ENCODE results near the gene POU2AF3. TPM values are rescaled to one million over a fixed set of nuclear protein-coding genes. Genes with fewer than 3 reads are reported as not detected.

Gene POU2AF3
- total RNA-seq, 1 experiment from 2014 or later: 2.7 TPM

GRCh38 chr11:111272420-111272819, 25.9 kb upstream of the POU2AF3 start (continued):
- TF ChIP-seq MXD4 (CRISPR knock-in tag; IDR thresholded peaks at IDR 0.05; ENCODE audit: borderline replicate concordance): no peak
- no peak for TF ChIP-seq FOXP1 (CRISPR knock-in tag; IDR thresholded peaks at IDR 0.05; ENCODE audit: borderline replicate concordance)
- TF ChIP-seq ZNF263 (CRISPR knock-in tag; IDR thresholded peaks at IDR 0.05; ENCODE audit: low read depth): no peak
- TF ChIP-seq ZNF416 (CRISPR knock-in tag; IDR thresholded peaks at IDR 0.05): no peak
- no peak for TF ChIP-seq NR1H2 (CRISPR knock-in tag; IDR thresholded peaks at IDR 0.05)
- no peak for TF ChIP-seq ETV6 (CRISPR knock-in tag; IDR thresholded peaks at IDR 0.05)
- no peak for TF ChIP-seq MLX (CRISPR knock-in tag; IDR thresholded peaks at IDR 0.05)

GRCh38 chr11:111282562-111283075, 15.7 kb upstream of the POU2AF3 start:
- Mint-ChIP-seq H3K4me1 (peaks cover 6% of the 10 kb centered on the region; the same call in 1 of the 2 replicates), H3K36me3 (no peaks in the 10 kb centered on the region), H3K27ac (no peak overlapping the region), H3K27me3 (ENCODE audit: low read depth) (no peaks in the 10 kb centered on the region), H3K9me3 (no peaks in the 10 kb centered on the region), H3K4me3 (no peak overlapping the region)
- ChIA-PET CTCF (interaction anchor here (0.6 to 4.8 kb wide), 8 partner anchors 9 to 267 kb away, joined by 3 to 70 read pairs (median 6); no protein-coding TSS in a partner anchor), POLR2A (interaction anchor here (0.6 to 1.7 kb wide), 2 partner anchors 114 to 140 kb away, joined by 4 to 10 read pairs; no protein-coding TSS in a partner anchor)
- TF ChIP-seq FOXP4 (CRISPR knock-in tag; IDR thresholded peaks at IDR 0.05): no peak
- no peak for TF ChIP-seq ZNF423 (CRISPR knock-in tag; IDR thresholded peaks at IDR 0.05)
- no peak for TF ChIP-seq ATF3 (CRISPR knock-in tag; conservative IDR thresholded peaks at IDR 0.05)
- no peak for TF ChIP-seq ZNF232 (CRISPR knock-in tag; IDR thresholded peaks at IDR 0.05)
- TF ChIP-seq E2F5 (CRISPR knock-in tag; IDR thresholded peaks at IDR 0.05): no peak
- no peak for TF ChIP-seq GABPB1 (CRISPR knock-in tag; IDR thresholded peaks at IDR 0.05)
- no peak for TF ChIP-seq TCF7 (CRISPR knock-in tag; IDR thresholded peaks at IDR 0.05; ENCODE audit: low read depth)
- no peak for TF ChIP-seq PREB (CRISPR knock-in tag; IDR thresholded peaks at IDR 0.05; ENCODE audit: borderline replicate concordance)
- DNase-seq (ENCODE audit: low spot score): no peak
- ATAC-seq: no peak

- Mint-ChIP-seq H3K4me1 (peaks cover 6% of the 10 kb centered on the region; the same call in 1 of the 2 replicates), H3K4me3 (no peak overlapping the region), H3K9me3 (no peaks in the 10 kb centered on the region), H3K27ac (no peak overlapping the region), H3K36me3 (no peaks in the 10 kb centered on the region), H3K27me3 (ENCODE audit: low read depth) (no peaks in the 10 kb centered on the region)
- CTCF ChIA-PET: interaction anchor here (0.7 to 4.8 kb wide), 6 partner anchors 14 to 162 kb away, joined by 3 to 70 read pairs (median 8); partner anchors contain the start of gene POU2AF3
- POLR2A ChIA-PET: interaction anchor here (1.7 kb wide), 1 partner anchor 113 kb away, joined by 10 read pairs; no protein-coding TSS in a partner anchor
- DNase-seq (ENCODE audit: low spot score): no peak
- peak; percentile 55 for ATAC-seq
- TF ChIP-seq TEAD4 (CRISPR knock-in tag; IDR thresholded peaks at IDR 0.05): no peak
- no peak for TF ChIP-seq MYBL2 (CRISPR knock-in tag; IDR thresholded peaks at IDR 0.05)
- TF ChIP-seq IRF1 (CRISPR knock-in tag; IDR thresholded peaks at IDR 0.05): no peak
- TF ChIP-seq GRHL2 (CRISPR knock-in tag; IDR thresholded peaks at IDR 0.05; ENCODE audit: insufficient replicate concordance, severe bottlenecking): no peak
- TF ChIP-seq NFYB (CRISPR knock-in tag; conservative IDR thresholded peaks at IDR 0.05; ENCODE audit: low read depth): no peak
- TF ChIP-seq RORB (CRISPR knock-in tag; IDR thresholded peaks at IDR 0.05): no peak
- TF ChIP-seq NR1H2 (CRISPR knock-in tag; IDR thresholded peaks at IDR 0.05): no peak
- no peak for TF ChIP-seq E2F5 (CRISPR knock-in tag; IDR thresholded peaks at IDR 0.05)
- TF ChIP-seq AR (CRISPR knock-in tag; IDR thresholded peaks at IDR 0.05): no peak
- TF ChIP-seq OVOL2 (CRISPR knock-in tag; IDR thresholded peaks at IDR 0.05; ENCODE audit: borderline replicate concordance): no peak
- TF ChIP-seq KAT7 (CRISPR knock-in tag; IDR thresholded peaks at IDR 0.05; ENCODE audit: borderline replicate concordance): no peak
Measured at GRCh38 chr11:111283945-111284481, 14.3 kb upstream of the POU2AF3 start.

Measured in WTC11 (cell line).